HG03175 (cell line): Measurements from ENCODE around the gene ZNF132.
A peak's percentile ranks its signal among the peaks of the same experiment; 100 is the strongest.
"Not testable (repeated sequence)": the region's sequence is repeated elsewhere in the genome, so short reads cannot be mapped to it uniquely, and the experiment has no call there.

Experiments used
- ATAC-seq: cut with Tn5 transposase; IDR thresholded peaks from one replicate; pipeline ENCODE4 v1.9.1; 2021; ENCODE audit warnings: mild to moderate bottlenecking, moderate library complexity; ENCODE audit not compliant: unreplicated experiment

ZNF132 gene

GRCh38 chr19:58439576-58440554 is at the start of gene ZNF132:
Gene ZNF132, minus strand, starts transcription at chr19:58440153. Its CDS starts 332 bp downstream, at chr19:58439821.
- peak; percentile 95 for ATAC-seq

GRCh38 chr19:58484349-58484748 is 44.4 kb upstream of the ZNF132 start:
- ATAC-seq = not testable (repeated sequence)

- ATAC-seq = no peak
Observed at GRCh38 chr19:58483776-58484175, 43.8 kb upstream of the ZNF132 start.

GRCh38 chr19:58482372-58482771 is 42.4 kb upstream of the ZNF132 start:
- ATAC-seq = no peak

GRCh38 chr19:58480831-58481230 is 40.9 kb upstream of the ZNF132 start:
- ATAC-seq = no peak

- no peak for ATAC-seq
Observed at GRCh38 chr19:58480481-58480830, 40.5 kb upstream of the ZNF132 start.

GRCh38 chr19:58479736-58480480 is 40.0 kb upstream of the ZNF132 start:
- ATAC-seq = no peak

- ATAC-seq = no peak
Observed at GRCh38 chr19:58479303-58479702, 39.4 kb upstream of the ZNF132 start.

- no peak for ATAC-seq
Observed at GRCh38 chr19:58477871-58478270, 37.9 kb upstream of the ZNF132 start.

- ATAC-seq = no peak
Observed at GRCh38 chr19:58477130-58477529, 37.2 kb upstream of the ZNF132 start.

GRCh38 chr19:58476498-58477015 is 36.6 kb upstream of the ZNF132 start:
- peak; percentile 0 for ATAC-seq

GRCh38 chr19:58475714-58476497 is 36.0 kb upstream of the ZNF132 start, which contains the start of gene ZNF446:
Gene ZNF446, plus strand, starts transcription at chr19:58476352. Its CDS starts 867 bp downstream, at chr19:58477219.
- ATAC-seq = peak; percentile 86

- ATAC-seq = peak; percentile 12
Observed at GRCh38 chr19:58474997-58475713, 35.2 kb upstream of the ZNF132 start.

- ATAC-seq = no peak
Observed at GRCh38 chr19:58474291-58474996, 34.5 kb upstream of the ZNF132 start.

GRCh38 chr19:58473775-58474174 is 33.8 kb upstream of the ZNF132 start:
- no peak for ATAC-seq

- ATAC-seq = no peak
Observed at GRCh38 chr19:58471736-58472135, 31.8 kb upstream of the ZNF132 start.

- ATAC-seq = not testable (repeated sequence)
Observed at GRCh38 chr19:58470837-58471543, 31.0 kb upstream of the ZNF132 start.

- ATAC-seq = no peak
Observed at GRCh38 chr19:58469241-58470013, 29.5 kb upstream of the ZNF132 start.
